GM13976 (cell line): ENCODE measurements around the gene SORBS1.

Source experiments
- DNase-seq: peaks from one replicate; pipeline ENCODE4 v3.0.0; 2012; ENCODE audit warnings: low spot score
- CTCF ChIP-seq: IDR thresholded peaks from 2 replicates; pipeline ENCODE4 v1.5.1; 2012; ENCODE audit warnings: borderline replicate concordance, mild to moderate bottlenecking; ENCODE audit not compliant: insufficient read depth; ENCODE audit errors: extremely low read depth, missing control alignments, control extremely low read depth
- in situ Hi-C: fragments of 300-500 bp; cut with MboI; formaldehyde crosslinking; loops from one replicate; pipeline ENCODE4 v1.12.0; 2022; ENCODE audit warnings: low sequenced_read_pairs, mixed read lengths, inconsistent platforms; ENCODE audit not compliant: unreplicated experiment

SORBS1 gene

GRCh38 chr10:95553674-95554073, 7.5 kb downstream of the SORBS1 start:
- TF ChIP-seq CTCF = no peak
- DNase-seq = no peak
- in situ Hi-C loops = no loop called here

- DNase-seq = no peak
- in situ Hi-C loops = no loop called here
- TF ChIP-seq CTCF = no peak
Observed at GRCh38 chr10:95552679-95553342, 8.4 kb downstream of the SORBS1 start.

- in situ Hi-C loops = no loop called here
- no peak for DNase-seq
- no peak for TF ChIP-seq CTCF
Observed at GRCh38 chr10:95550073-95550672, 11.0 kb downstream of the SORBS1 start.

GRCh38 chr10:95547791-95548435, 13.3 kb downstream of the SORBS1 start:
- DNase-seq = no peak
- no peak for TF ChIP-seq CTCF
- in situ Hi-C loops = no loop called here

GRCh38 chr10:95547197-95547596, 14.0 kb downstream of the SORBS1 start:
- DNase-seq = no peak
- in situ Hi-C loops = no loop called here
- no peak for TF ChIP-seq CTCF

GRCh38 chr10:95545981-95546380, 15.2 kb downstream of the SORBS1 start:
- in situ Hi-C loops = no loop called here
- no peak for TF ChIP-seq CTCF
- no peak for DNase-seq
